ENCODE data around the gene MBTD1.

MBTD1 gene

GRCh38 chr17:51170736-51171135, 89.1 kb downstream of the MBTD1 start:
- H3K4me3 ChIP-seq (ENCODE audit: low read depth, low read length) = no peak overlapping the region
- TF ChIP-seq, protein P1, sequence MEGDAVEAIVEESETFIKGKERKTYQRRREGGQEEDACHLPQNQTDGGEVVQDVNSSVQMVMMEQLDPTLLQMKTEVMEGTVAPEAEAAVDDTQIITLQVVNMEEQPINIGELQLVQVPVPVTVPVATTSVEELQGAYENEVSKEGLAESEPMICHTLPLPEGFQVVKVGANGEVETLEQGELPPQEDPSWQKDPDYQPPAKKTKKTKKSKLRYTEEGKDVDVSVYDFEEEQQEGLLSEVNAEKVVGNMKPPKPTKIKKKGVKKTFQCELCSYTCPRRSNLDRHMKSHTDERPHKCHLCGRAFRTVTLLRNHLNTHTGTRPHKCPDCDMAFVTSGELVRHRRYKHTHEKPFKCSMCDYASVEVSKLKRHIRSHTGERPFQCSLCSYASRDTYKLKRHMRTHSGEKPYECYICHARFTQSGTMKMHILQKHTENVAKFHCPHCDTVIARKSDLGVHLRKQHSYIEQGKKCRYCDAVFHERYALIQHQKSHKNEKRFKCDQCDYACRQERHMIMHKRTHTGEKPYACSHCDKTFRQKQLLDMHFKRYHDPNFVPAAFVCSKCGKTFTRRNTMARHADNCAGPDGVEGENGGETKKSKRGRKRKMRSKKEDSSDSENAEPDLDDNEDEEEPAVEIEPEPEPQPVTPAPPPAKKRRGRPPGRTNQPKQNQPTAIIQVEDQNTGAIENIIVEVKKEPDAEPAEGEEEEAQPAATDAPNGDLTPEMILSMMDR (IDR thresholded peaks at IDR 0.05; ENCODE audit: low read depth, low read length, missing control alignments) = no peak
- DNase-seq (ENCODE audit: low read depth) = no peak

DNA sequence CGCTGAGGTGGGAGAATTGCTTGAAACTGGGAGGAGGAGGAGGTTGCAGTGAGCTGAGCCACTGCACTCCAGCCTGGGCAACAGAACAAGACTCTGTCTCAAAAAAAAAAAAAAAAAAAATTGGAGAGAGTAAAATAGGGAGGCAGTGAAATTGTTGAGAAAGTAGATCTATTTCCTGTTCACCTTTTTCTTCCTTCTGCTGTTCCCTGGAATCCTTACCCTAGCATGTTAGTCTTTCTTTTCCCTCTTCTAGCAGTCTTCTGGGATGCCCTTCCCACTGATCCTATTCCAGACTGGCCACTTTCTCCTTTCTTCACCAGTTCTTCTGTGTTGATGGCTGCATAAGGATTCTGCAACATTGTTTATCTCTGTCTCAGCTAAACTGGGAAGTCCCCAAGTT, 90.5 kb downstream of the MBTD1 start:
- TF ChIP-seq, protein P1 (IDR thresholded peaks at IDR 0.05; ENCODE audit: low read depth, low read length, missing control alignments) = no peak
- no peak overlapping the region for H3K4me3 ChIP-seq (ENCODE audit: low read depth, low read length)
- no peak for DNase-seq (ENCODE audit: low read depth)

- H3K4me3 ChIP-seq (ENCODE audit: low read depth, low read length) = peak overlapping the region; percentile 89
- TF ChIP-seq, protein P1 (IDR thresholded peaks at IDR 0.05; ENCODE audit: low read depth, low read length, missing control alignments) = peak; percentile 77
- no peak for DNase-seq (ENCODE audit: low read depth)
These were observed 92.6 kb downstream of the MBTD1 start for GRCh38 chr17:51166987-51167931.

DNA sequence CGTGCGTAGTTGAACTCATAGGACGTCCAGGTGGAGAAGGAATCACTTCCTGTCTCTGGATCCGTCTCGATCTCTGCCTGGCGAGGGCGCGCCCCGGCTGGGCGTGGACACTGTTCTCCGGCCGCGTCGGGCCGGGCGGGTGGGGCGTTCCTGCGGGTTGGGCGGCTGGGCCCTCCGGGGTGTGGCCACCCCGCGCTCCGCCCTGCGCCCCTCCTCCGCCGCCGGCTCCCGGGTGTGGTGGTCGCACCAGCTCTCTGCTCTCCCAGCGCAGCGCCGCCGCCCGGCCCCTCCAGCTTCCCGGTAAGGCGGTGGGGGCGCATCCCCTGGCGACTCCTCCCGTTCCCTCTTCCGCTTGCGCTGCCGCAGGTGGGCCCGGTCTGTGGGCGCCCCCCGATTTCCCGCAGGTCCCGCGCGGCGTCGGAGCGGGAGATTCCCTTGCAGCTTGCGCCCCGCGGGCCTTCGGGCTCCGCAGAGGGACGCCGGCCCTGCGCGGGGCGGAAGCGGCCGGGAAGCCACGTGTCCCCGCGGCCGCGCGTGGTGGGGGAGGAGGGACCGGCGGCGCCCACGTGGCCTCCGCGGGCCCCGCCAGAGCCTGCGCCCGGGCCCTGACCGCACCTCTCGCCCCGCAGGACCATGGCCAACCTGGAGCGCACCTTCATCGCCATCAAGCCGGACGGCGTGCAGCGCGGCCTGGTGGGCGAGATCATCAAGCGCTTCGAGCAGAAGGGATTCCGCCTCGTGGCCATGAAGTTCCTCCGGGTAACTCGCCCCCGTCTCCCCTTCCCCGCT, 93.5 kb downstream of the MBTD1 start, which contains the start of gene NME2:
Gene NME2, plus strand, starts transcription at position 214 of the 789 bp plus-strand sequence. Its CDS starts 420 bp downstream, at position 634.
- peak within 1 kb of the TSS; percentile 89 for H3K4me3 ChIP-seq (ENCODE audit: low read depth, low read length)
- TF ChIP-seq, protein P1 (IDR thresholded peaks at IDR 0.05; ENCODE audit: low read depth, low read length, missing control alignments) = no peak
- peak; percentile 44 for DNase-seq (ENCODE audit: low read depth)

- H3K4me3 ChIP-seq (ENCODE audit: low read depth, low read length) = peak overlapping the region; percentile 89
- TF ChIP-seq, protein P1 (IDR thresholded peaks at IDR 0.05; ENCODE audit: low read depth, low read length, missing control alignments) = no peak
- no peak for DNase-seq (ENCODE audit: low read depth)
These were observed 94.1 kb downstream of the MBTD1 start for GRCh38 chr17:51165680-51166197.

- DNase-seq (ENCODE audit: low read depth) = no peak
- TF ChIP-seq, protein P1 (IDR thresholded peaks at IDR 0.05; ENCODE audit: low read depth, low read length, missing control alignments) = no peak
- no peak overlapping the region; the same call in 1 of the 2 replicates for H3K4me3 ChIP-seq (ENCODE audit: low read depth, low read length)
These were observed 94.8 kb downstream of the MBTD1 start for GRCh38 chr17:51164911-51165679.

All from GM12864 (cell line).